Neural progenitor cell (in vitro differentiated cells): Measurements from ENCODE around the gene GLRX. TPM values are rescaled to one million over a fixed set of nuclear protein-coding genes. Genes with fewer than 3 reads are reported as not detected.

Experiments used
- DNase-seq: peaks from one replicate; pipeline ENCODE4 v3.0.0-alpha.2; 2016; ENCODE audit warnings: low spot score
- H2AFZ ChIP-seq: fragments of 200-600 bp; sonication (generic); replicated peaks from 2 replicates; pipeline ENCODE4 v1.6.1; 2016; ENCODE audit warnings: antibody characterized with exemption
- H3F3A ChIP-seq: fragments of 200-600 bp; sonication (generic); 2 replicates; pipeline ENCODE4 v1.6.1; 2016; ENCODE audit warnings: antibody characterized with exemption, low read depth
- H3K27ac ChIP-seq: fragments of 200-600 bp; sonication (generic); 2 replicates; pipeline ENCODE4 v1.5.1; 2016; ENCODE audit warnings: mild to moderate bottlenecking
- H3K27me3 ChIP-seq: fragments of 200-600 bp; sonication (generic); 2 replicates; pipeline ENCODE4 v1.6.1; 2016; ENCODE audit warnings: mild to moderate bottlenecking, moderate library complexity
- H3K36me3 ChIP-seq: fragments of 200-600 bp; sonication (generic); 2 replicates; pipeline ENCODE4 v1.5.1; 2016
- H3K4me1 ChIP-seq: fragments of 200-600 bp; sonication (generic); 2 replicates; pipeline ENCODE4 v1.6.1; 2016; ENCODE audit warnings: mixed run types
- H3K4me2 ChIP-seq: fragments of 200-600 bp; sonication (generic); 2 replicates; pipeline ENCODE4 v1.6.1; 2016
- H3K4me3 ChIP-seq: fragments of 200-600 bp; sonication (generic); 2 replicates; pipeline ENCODE4 v1.5.1; 2016
- H3K79me2 ChIP-seq: fragments of 200-600 bp; sonication (generic); 2 replicates; pipeline ENCODE4 v1.6.1; 2016; ENCODE audit warnings: low read depth
- H3K9ac ChIP-seq: fragments of 200-600 bp; sonication (generic); 2 replicates; pipeline ENCODE4 v1.6.1; 2016
- H3K9me3 ChIP-seq: fragments of 200-600 bp; sonication (generic); 2 replicates; pipeline ENCODE4 v1.5.1; 2016; ENCODE audit warnings: low read depth
- H4K20me1 ChIP-seq: fragments of 200-600 bp; sonication (generic); 2 replicates; pipeline ENCODE4 v1.6.1; 2016; ENCODE audit warnings: low read depth
- H3K27ac Mint-ChIP-seq: 3 replicates; pipeline ENCODE4 v1.8.0; 2021; ENCODE audit warnings: mixed read lengths
- H3K27me3 Mint-ChIP-seq: 2 replicates; pipeline ENCODE4 v1.8.0; 2022; ENCODE audit warnings: low read depth, mild to moderate bottlenecking, inconsistent platforms, moderate library complexity, mixed read lengths; ENCODE audit not compliant: insufficient read depth
- H3K36me3 Mint-ChIP-seq: 3 replicates; pipeline ENCODE4 v1.8.0; 2021; ENCODE audit warnings: mixed read lengths
- H3K4me1 Mint-ChIP-seq: 3 replicates; pipeline ENCODE4 v1.8.0; 2021; ENCODE audit warnings: mixed read lengths
- H3K4me3 Mint-ChIP-seq: 3 replicates; pipeline ENCODE4 v1.8.0; 2021; ENCODE audit warnings: mild to moderate bottlenecking, moderate library complexity, mixed read lengths
- H3K9me3 Mint-ChIP-seq: 3 replicates; pipeline ENCODE4 v1.8.0; 2020; ENCODE audit warnings: mixed read lengths
- EZH2 ChIP-seq: fragments of 200-600 bp; sonication (generic); IDR thresholded peaks from 2 replicates; pipeline ENCODE4 v1.6.1; 2017; ENCODE audit warnings: antibody characterized with exemption, mild to moderate bottlenecking, moderate library complexity
- EZH2phosphoT487 ChIP-seq: fragments of 200-600 bp; sonication (generic); IDR thresholded peaks from 2 replicates; pipeline ENCODE4 v1.6.1; 2017; ENCODE audit warnings: antibody characterized with exemption
- total RNA-seq: library from RNA; depleted of rRNA; stranded (reverse); fragments of >200 nt; gene quantifications from 2 replicates; pipeline ENCODE4 v1.2.3, GENCODE V29; 2015; ENCODE audit warnings: low replicate concordance
- TF ChIP-seq, protein P1 (sequence below): fragments of 200-600 bp; sonication (generic); IDR thresholded peaks from 2 replicates; pipeline ENCODE4 v1.5.1; 2017; ENCODE audit warnings: antibody characterized with exemption, mild to moderate bottlenecking

The GLRX gene
- total RNA-seq, 1 donor from 2014 or later = 15.1 TPM

GRCh38 chr5:95858661-95859595 is 36.4 kb upstream of the GLRX start:
- Histone ChIP-seq H3K4me3 (no peak overlapping the region), H3K9me3 (no peaks in the 10 kb centered on the region), H3F3A (peaks cover 6% of the 10 kb centered on the region), H2AFZ (no peak overlapping the region), H4K20me1 (no peaks in the 10 kb centered on the region), H3K27me3 (no peaks in the 10 kb centered on the region), H3K9ac (no peak overlapping the region), H3K4me1 (peaks cover 22% of the 10 kb centered on the region), H3K36me3 (no peaks in the 10 kb centered on the region), H3K79me2 (no peaks in the 10 kb centered on the region), H3K4me2 (peak overlapping the region; percentile 35), H3K27ac (no peak overlapping the region)
- Mint-ChIP-seq H3K4me1 (peaks cover 65% of the 10 kb centered on the region), H3K36me3 (no peaks in the 10 kb centered on the region), H3K27me3 (peaks cover 13% of the 10 kb centered on the region), H3K4me3 (peak overlapping the region; percentile 66), H3K9me3 (peaks cover 4% of the 10 kb centered on the region), H3K27ac (peak overlapping the region; percentile 70)
- DNase-seq = peak; percentile 97
- TF ChIP-seq, protein P1, sequence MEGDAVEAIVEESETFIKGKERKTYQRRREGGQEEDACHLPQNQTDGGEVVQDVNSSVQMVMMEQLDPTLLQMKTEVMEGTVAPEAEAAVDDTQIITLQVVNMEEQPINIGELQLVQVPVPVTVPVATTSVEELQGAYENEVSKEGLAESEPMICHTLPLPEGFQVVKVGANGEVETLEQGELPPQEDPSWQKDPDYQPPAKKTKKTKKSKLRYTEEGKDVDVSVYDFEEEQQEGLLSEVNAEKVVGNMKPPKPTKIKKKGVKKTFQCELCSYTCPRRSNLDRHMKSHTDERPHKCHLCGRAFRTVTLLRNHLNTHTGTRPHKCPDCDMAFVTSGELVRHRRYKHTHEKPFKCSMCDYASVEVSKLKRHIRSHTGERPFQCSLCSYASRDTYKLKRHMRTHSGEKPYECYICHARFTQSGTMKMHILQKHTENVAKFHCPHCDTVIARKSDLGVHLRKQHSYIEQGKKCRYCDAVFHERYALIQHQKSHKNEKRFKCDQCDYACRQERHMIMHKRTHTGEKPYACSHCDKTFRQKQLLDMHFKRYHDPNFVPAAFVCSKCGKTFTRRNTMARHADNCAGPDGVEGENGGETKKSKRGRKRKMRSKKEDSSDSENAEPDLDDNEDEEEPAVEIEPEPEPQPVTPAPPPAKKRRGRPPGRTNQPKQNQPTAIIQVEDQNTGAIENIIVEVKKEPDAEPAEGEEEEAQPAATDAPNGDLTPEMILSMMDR = peak; percentile 99
- no peak for TF ChIP-seq EZH2phosphoT487

- TF ChIP-seq, protein P1 = no peak
- no peak for TF ChIP-seq EZH2phosphoT487
- TF ChIP-seq EZH2 = no peak
- Histone ChIP-seq H3K4me3 (no peak overlapping the region), H3K4me1 (peaks cover 22% of the 10 kb centered on the region), H3K27me3 (no peaks in the 10 kb centered on the region), H3K4me2 (no peak overlapping the region), H2AFZ (no peak overlapping the region), H3K36me3 (no peaks in the 10 kb centered on the region), H3F3A (peaks cover 6% of the 10 kb centered on the region), H4K20me1 (no peaks in the 10 kb centered on the region), H3K9ac (no peak overlapping the region), H3K9me3 (no peaks in the 10 kb centered on the region), H3K27ac (no peak overlapping the region), H3K79me2 (no peaks in the 10 kb centered on the region)
- no peaks in the 10 kb centered on the region for H3K36me3 Mint-ChIP-seq
- H3K9me3 Mint-ChIP-seq = peaks cover 4% of the 10 kb centered on the region
- H3K27me3 Mint-ChIP-seq = peaks cover 13% of the 10 kb centered on the region
- H3K27ac Mint-ChIP-seq = peak overlapping the region; percentile 57
- H3K4me1 Mint-ChIP-seq = peaks cover 59% of the 10 kb centered on the region
- DNase-seq = no peak
- H3K4me3 Mint-ChIP-seq = no peak overlapping the region
Measured at GRCh38 chr5:95858023-95858461, 35.5 kb upstream of the GLRX start.

- Mint-ChIP-seq H3K9me3 (peaks cover 8% of the 10 kb centered on the region), H3K36me3 (no peaks in the 10 kb centered on the region), H3K27me3 (peaks cover 13% of the 10 kb centered on the region), H3K27ac (peak overlapping the region; percentile 55), H3K4me3 (no peak overlapping the region), H3K4me1 (peaks cover 52% of the 10 kb centered on the region)
- Histone ChIP-seq H3K27me3 (no peaks in the 10 kb centered on the region), H3K9ac (no peak overlapping the region), H3K4me2 (no peak overlapping the region), H3K27ac (no peak overlapping the region), H2AFZ (no peak overlapping the region), H3K4me1 (peaks cover 22% of the 10 kb centered on the region), H3K36me3 (no peaks in the 10 kb centered on the region), H3K9me3 (no peaks in the 10 kb centered on the region), H3K79me2 (no peaks in the 10 kb centered on the region), H4K20me1 (no peaks in the 10 kb centered on the region), H3K4me3 (no peak overlapping the region), H3F3A (peaks cover 6% of the 10 kb centered on the region)
- DNase-seq = no peak
- TF ChIP-seq EZH2phosphoT487 (no peak), EZH2 (no peak)
- TF ChIP-seq, protein P1 = no peak
Measured at GRCh38 chr5:95857185-95857945, 34.8 kb upstream of the GLRX start.
